K562 (cell line): ENCODE data around the gene OTUD5. TPM values are rescaled to one million over a fixed set of nuclear protein-coding genes. Genes with fewer than 3 reads are reported as not detected.

ENCODE experiments used
- CHD4 ChIP-seq: fragments of 200-600 bp; sonication (generic); IDR thresholded peaks from 3 replicates; pipeline ENCODE4 v1.6.1; 2012; ENCODE audit warnings: low read depth, mild to moderate bottlenecking, mixed read lengths, low read length, inconsistent platforms; ENCODE audit not compliant: insufficient read depth, insufficient replicate concordance, poor library complexity, severe bottlenecking
- CTBP1 ChIP-seq: fragments of 450-650 bp; IDR thresholded peaks from 2 replicates; pipeline ENCODE4 v1.6.1; 2016; ENCODE audit warnings: borderline replicate concordance
- DLX4 ChIP-seq: fragments of 250-450 bp; sonication (Bioruptor Pico); IDR thresholded peaks from 2 replicates; pipeline ENCODE4 v1.6.1; 2021; ENCODE audit warnings: mild to moderate bottlenecking
- E2F6 ChIP-seq, 2 experiments: IDR thresholded peaks; 2 replicates each; pipeline ENCODE4 v1.6.1; 2011; ENCODE audit warnings: borderline replicate concordance in 1 of 2, control low read depth in 1 of 2, low read depth in 1 of 2, low read length in 1 of 2, mild to moderate bottlenecking in 1 of 2, mixed read lengths in 1 of 2, moderate library complexity in 1 of 2; ENCODE audit not compliant: insufficient read depth in 1 of 2, insufficient read length in 1 of 2, poor library complexity in 1 of 2, severe bottlenecking in 1 of 2; ENCODE audit errors: extremely low read depth in 1 of 2
- KLF13 ChIP-seq: fragments of 450-650 bp; IDR thresholded peaks from 2 replicates; pipeline ENCODE4 v1.6.1; 2016; ENCODE audit warnings: missing genetic modification characterization, low read depth, mild to moderate bottlenecking, missing compliant biosample characterization, moderate library complexity, borderline replicate concordance
- MLLT1 ChIP-seq, 2 experiments: fragments of 450-650 bp; IDR thresholded peaks; 2 replicates each; pipeline ENCODE4 v1.6.1; 2016
- NFRKB ChIP-seq: fragments of 450-650 bp; IDR thresholded peaks from 2 replicates; pipeline ENCODE4 v1.6.1; 2016; ENCODE audit warnings: low read depth
- NR2C1 ChIP-seq, 2 experiments: fragments of 450-650 bp; IDR thresholded peaks; 2 replicates each; pipeline ENCODE4 v1.6.1; 2017; ENCODE audit warnings: mild to moderate bottlenecking in 2 of 2, antibody characterized with exemption in 1 of 2, inconsistent platforms in 1 of 2, missing compliant biosample characterization in 1 of 2, missing genetic modification characterization in 1 of 2
- NR2F6 ChIP-seq: fragments of 450-650 bp; formaldehyde crosslinking; IDR thresholded peaks from 2 replicates; pipeline ENCODE4 v1.4.0; 2020; ENCODE audit warnings: mild to moderate bottlenecking
- PHF8 ChIP-seq: fragments of 200-600 bp; sonication (generic); IDR thresholded peaks from 2 replicates; pipeline ENCODE4 v1.6.1; 2012; ENCODE audit warnings: mixed run types, mild to moderate bottlenecking, inconsistent platforms, low read length, moderate library complexity, borderline replicate concordance
- SMARCA4 ChIP-seq: fragments of 450-650 bp; IDR thresholded peaks from 2 replicates; pipeline ENCODE4 v1.6.1; 2016
- TOE1 ChIP-seq, 2 experiments: fragments of 450-650 bp in 1 of 2; sonication (generic) in 1 of 2; formaldehyde crosslinking in 1 of 2; IDR thresholded peaks; 2 replicates each; pipeline versions ENCODE4 v1.7.1 to v1.8.0; 2016 to 2022; ENCODE audit warnings: borderline replicate concordance in 2 of 2, mild to moderate bottlenecking in 2 of 2, antibody characterized with exemption in 1 of 2, inconsistent platforms in 1 of 2, low read depth in 1 of 2, missing genetic modification reagents in 1 of 2, moderate library complexity in 1 of 2
- ZFPM2 ChIP-seq: fragments of 250-450 bp; sonication (Bioruptor Pico); IDR thresholded peaks from 2 replicates; pipeline ENCODE4 v1.5.1; 2022; ENCODE audit warnings: mild to moderate bottlenecking
- polyA plus RNA-seq, 8 experiments: library from polyadenylated mRNA; depleted of rRNA in 4 of 8; stranded (reverse) in 5 of 8; unstranded in 3 of 8; fragments of >200 nt; fragmentation: Nextera tagmentation in 2 of 8; fragmentation: Illumina TruSeq in 1 of 8; extraction: Ambion mirVana in 2 of 8; extraction: Trizol in 1 of 8; gene quantifications; 2 replicates each; pipeline versions ENCODE4 v1.2.1 to v1.2.3, GENCODE V29; 2011 to 2014; ENCODE audit warnings: inconsistent platforms in 1 of 8, missing spikeins in 1 of 8
- total RNA-seq, 7 experiments: library from RNA; depleted of rRNA in 6 of 7; stranded (reverse); fragments of >200 nt in 6 of 7; fragmentation: Illumina TruSeq in 2 of 7; extraction: Trizol in 2 of 7; gene quantifications; 2 replicates each; pipeline versions ENCODE4 v1.2.1 to v1.2.3, GENCODE V29; 2011 to 2021; ENCODE audit warnings: low replicate concordance in 1 of 7
- TF ChIP-seq, protein P1 (sequence below): sonication (generic); formaldehyde crosslinking; IDR thresholded peaks from 2 replicates; pipeline ENCODE4 v1.8.0; 2022; ENCODE audit warnings: mild to moderate bottlenecking, missing genetic modification reagents

The OTUD5 gene
- total and polyA plus RNA-seq, 9 of the 15 experiments (the other 6 are each of a cell fraction or from before 2014, with no cell fraction given) = 3.6 to 102 (median 59.0) TPM

GRCh38 chrX:48911412-48912182 lies 45.8 kb downstream of the OTUD5 start, which contains the start of gene SLC35A2 (continued):
- TF ChIP-seq MLLT1 (IDR thresholded peaks at IDR 0.05) = peak in 1 of 2 experiments; percentile 45; a peak in 1 of 4 replicates
- no peak for TF ChIP-seq KLF13
- no peak for TF ChIP-seq CHD4
- peak; percentile 45; the same call in 1 of the 2 replicates for TF ChIP-seq NFRKB
- TF ChIP-seq DLX4 = no peak
- TF ChIP-seq, protein P1, sequence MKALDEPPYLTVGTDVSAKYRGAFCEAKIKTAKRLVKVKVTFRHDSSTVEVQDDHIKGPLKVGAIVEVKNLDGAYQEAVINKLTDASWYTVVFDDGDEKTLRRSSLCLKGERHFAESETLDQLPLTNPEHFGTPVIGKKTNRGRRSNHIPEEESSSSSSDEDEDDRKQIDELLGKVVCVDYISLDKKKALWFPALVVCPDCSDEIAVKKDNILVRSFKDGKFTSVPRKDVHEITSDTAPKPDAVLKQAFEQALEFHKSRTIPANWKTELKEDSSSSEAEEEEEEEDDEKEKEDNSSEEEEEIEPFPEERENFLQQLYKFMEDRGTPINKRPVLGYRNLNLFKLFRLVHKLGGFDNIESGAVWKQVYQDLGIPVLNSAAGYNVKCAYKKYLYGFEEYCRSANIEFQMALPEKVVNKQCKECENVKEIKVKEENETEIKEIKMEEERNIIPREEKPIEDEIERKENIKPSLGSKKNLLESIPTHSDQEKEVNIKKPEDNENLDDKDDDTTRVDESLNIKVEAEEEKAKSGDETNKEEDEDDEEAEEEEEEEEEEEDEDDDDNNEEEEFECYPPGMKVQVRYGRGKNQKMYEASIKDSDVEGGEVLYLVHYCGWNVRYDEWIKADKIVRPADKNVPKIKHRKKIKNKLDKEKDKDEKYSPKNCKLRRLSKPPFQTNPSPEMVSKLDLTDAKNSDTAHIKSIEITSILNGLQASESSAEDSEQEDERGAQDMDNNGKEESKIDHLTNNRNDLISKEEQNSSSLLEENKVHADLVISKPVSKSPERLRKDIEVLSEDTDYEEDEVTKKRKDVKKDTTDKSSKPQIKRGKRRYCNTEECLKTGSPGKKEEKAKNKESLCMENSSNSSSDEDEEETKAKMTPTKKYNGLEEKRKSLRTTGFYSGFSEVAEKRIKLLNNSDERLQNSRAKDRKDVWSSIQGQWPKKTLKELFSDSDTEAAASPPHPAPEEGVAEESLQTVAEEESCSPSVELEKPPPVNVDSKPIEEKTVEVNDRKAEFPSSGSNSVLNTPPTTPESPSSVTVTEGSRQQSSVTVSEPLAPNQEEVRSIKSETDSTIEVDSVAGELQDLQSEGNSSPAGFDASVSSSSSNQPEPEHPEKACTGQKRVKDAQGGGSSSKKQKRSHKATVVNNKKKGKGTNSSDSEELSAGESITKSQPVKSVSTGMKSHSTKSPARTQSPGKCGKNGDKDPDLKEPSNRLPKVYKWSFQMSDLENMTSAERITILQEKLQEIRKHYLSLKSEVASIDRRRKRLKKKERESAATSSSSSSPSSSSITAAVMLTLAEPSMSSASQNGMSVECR (CRISPR knock-in tag) = peak; percentile 97
- peak; percentile 92; the same call in 1 of the 2 replicates for TF ChIP-seq ZFPM2 (CRISPR knock-in tag)
- peak; percentile 72 for TF ChIP-seq CTBP1
- peak; percentile 29; the same call in 1 of the 2 replicates for TF ChIP-seq SMARCA4
- TF ChIP-seq NR2F6 = no peak
- TF ChIP-seq PHF8 = peak; percentile 74; the same call in 1 of the 2 replicates
- TF ChIP-seq NR2C1 (IDR thresholded peaks at IDR 0.05) = no peak
- peak; percentile 81 for TF ChIP-seq NR2C1 (tag; IDR thresholded peaks at IDR 0.05)
- TF ChIP-seq TOE1 (IDR thresholded peaks at IDR 0.05; ENCODE audit: borderline replicate concordance) = 0 out of 2 replicates have a peak, but pooled peaks have one; percentile 29
- no peak for TF ChIP-seq TOE1 (CRISPR knock-in tag; IDR thresholded peaks at IDR 0.05; ENCODE audit: borderline replicate concordance, low read depth)
- TF ChIP-seq E2F6 (IDR thresholded peaks at IDR 0.05; ENCODE audit: borderline replicate concordance in 1 of 2, extremely low read depth in 1 of 2, insufficient read depth in 1 of 2, insufficient read length in 1 of 2, low read depth in 1 of 2, low read length in 1 of 2, poor library complexity in 1 of 2, severe bottlenecking in 1 of 2) = peak in 1 of 2 experiments; percentile 13
